ENCODE results near the gene ERCC1.

- TF ChIP-seq SPI1 (IDR thresholded peaks at IDR 0.05; ENCODE audit: low read depth, low read length) (no peak), POLR2A (IDR thresholded peaks at IDR 0.05; ENCODE audit: low read depth, low read length) (no peak), TAF1 (IDR thresholded peaks at IDR 0.05; ENCODE audit: low read depth, low read length) (no peak), POLR2AphosphoS5 (IDR thresholded peaks at IDR 0.05; ENCODE audit: low read depth, low read length) (no peak), POU2F2 (IDR thresholded peaks at IDR 0.05; ENCODE audit: low read depth, low read length) (no peak)
Measured at GRCh38 chr19:45460807-45461347, 37.2 kb upstream of the ERCC1 start.
